Measurements from ENCODE around the gene DAB2.
"Not testable (repeated sequence)": the region's sequence is repeated elsewhere in the genome, so short reads cannot be mapped to it uniquely, and the experiment has no call there.

DAB2 gene

GRCh38 chr5:39360471-39361111 is 64.2 kb downstream of the DAB2 start:
- DNase-seq: no peak
- H3K9me3 Mint-ChIP-seq: peaks cover 0 to 2% of the 10 kb centered on the region in 2 donors
- no peak overlapping the region for H3K27ac Mint-ChIP-seq
- no peaks in the 10 kb centered on the region for H3K36me3 Mint-ChIP-seq (ENCODE audit: insufficient read depth)
- H3K4me1 Mint-ChIP-seq (ENCODE audit: low read depth in 2 of 2): peaks cover 0 to 6% of the 10 kb centered on the region in 2 donors
- ATAC-seq (replicated peaks): no peak
- H3K27me3 Mint-ChIP-seq: peaks cover 0 to 8% of the 10 kb centered on the region in 2 donors
- H3K4me3 Mint-ChIP-seq: no peak overlapping the region

GRCh38 chr5:39356263-39356662 is 68.5 kb downstream of the DAB2 start:
- Mint-ChIP-seq H3K27ac (no peak overlapping the region), H3K27me3 (no peaks in the 10 kb centered on the region), H3K36me3 (ENCODE audit: insufficient read depth) (no peaks in the 10 kb centered on the region), H3K9me3 (peaks cover 9% of the 10 kb centered on the region in 2 donors), H3K4me1 (ENCODE audit: low read depth in 2 of 2) (peaks cover 0 to 6% of the 10 kb centered on the region in 2 donors), H3K4me3 (no peak overlapping the region)
- ATAC-seq (replicated peaks) (no peak), DNase-seq (no peak)

GRCh38 chr5:39355324-39355723 is 69.5 kb downstream of the DAB2 start:
- Mint-ChIP-seq H3K27ac (no peak overlapping the region), H3K4me3 (no peak overlapping the region), H3K9me3 (peaks cover 9 to 10% of the 10 kb centered on the region in 2 donors), H3K36me3 (ENCODE audit: insufficient read depth) (no peaks in the 10 kb centered on the region), H3K4me1 (ENCODE audit: low read depth in 2 of 2) (peaks cover 0 to 1% of the 10 kb centered on the region in 2 donors), H3K27me3 (no peaks in the 10 kb centered on the region)
- DNase-seq: no peak
- no peak for ATAC-seq (replicated peaks)

- ATAC-seq (replicated peaks) (no peak), DNase-seq (no peak)
- H3K9me3 Mint-ChIP-seq: peaks cover 6 to 10% of the 10 kb centered on the region in 2 donors
- no peaks in the 10 kb centered on the region for H3K36me3 Mint-ChIP-seq (ENCODE audit: insufficient read depth)
- no peak overlapping the region for H3K4me3 Mint-ChIP-seq
- no peaks in the 10 kb centered on the region for H3K4me1 Mint-ChIP-seq (ENCODE audit: low read depth in 2 of 2)
- H3K27me3 Mint-ChIP-seq: no peaks in the 10 kb centered on the region
- no peak overlapping the region for H3K27ac Mint-ChIP-seq
Observed at GRCh38 chr5:39353717-39354399, 70.9 kb downstream of the DAB2 start.

- ATAC-seq (replicated peaks): no peak
Observed at GRCh38 chr5:39352951-39353350, 71.8 kb downstream of the DAB2 start.

GRCh38 chr5:39352170-39352569 is 72.6 kb downstream of the DAB2 start:
- Mint-ChIP-seq H3K4me3 (no peak overlapping the region), H3K9me3 (peaks cover 6 to 10% of the 10 kb centered on the region in 2 donors), H3K36me3 (ENCODE audit: insufficient read depth) (no peaks in the 10 kb centered on the region), H3K27ac (no peak overlapping the region), H3K4me1 (ENCODE audit: low read depth in 2 of 2) (no peaks in the 10 kb centered on the region), H3K27me3 (no peaks in the 10 kb centered on the region)
- ATAC-seq (replicated peaks) (no peak), DNase-seq (no peak)

More at GRCh38 chr5:39352951-39353350, 71.8 kb downstream of the DAB2 start:
- Mint-ChIP-seq H3K4me1 (ENCODE audit: low read depth in 2 of 2) (no peaks in the 10 kb centered on the region), H3K36me3 (ENCODE audit: insufficient read depth) (no peaks in the 10 kb centered on the region), H3K9me3 (peaks cover 6 to 10% of the 10 kb centered on the region in 2 donors), H3K27ac (no peak overlapping the region), H3K27me3 (no peaks in the 10 kb centered on the region), H3K4me3 (no peak overlapping the region)
- no peak for DNase-seq

GRCh38 chr5:39349484-39349883 is 75.3 kb downstream of the DAB2 start:
- H3K9me3 Mint-ChIP-seq: peaks cover 6 to 10% of the 10 kb centered on the region in 2 donors
- no peaks in the 10 kb centered on the region for H3K36me3 Mint-ChIP-seq (ENCODE audit: insufficient read depth)

GRCh38 chr5:39342460-39342859 is 82.3 kb downstream of the DAB2 start:
- Mint-ChIP-seq H3K27ac (no peak overlapping the region), H3K4me1 (ENCODE audit: low read depth in 2 of 2) (no peaks in the 10 kb centered on the region), H3K9me3 (no peaks in the 10 kb centered on the region), H3K4me3 (no peak overlapping the region), H3K36me3 (ENCODE audit: insufficient read depth) (no peaks in the 10 kb centered on the region), H3K27me3 (peaks cover 38 to 51% of the 10 kb centered on the region in 2 donors)
- no peak for DNase-seq
- no peak for ATAC-seq (replicated peaks)

More at GRCh38 chr5:39349484-39349883, 75.3 kb downstream of the DAB2 start:
- no peak overlapping the region for H3K27ac Mint-ChIP-seq
- no peaks in the 10 kb centered on the region for H3K4me1 Mint-ChIP-seq (ENCODE audit: low read depth in 2 of 2)
- H3K27me3 Mint-ChIP-seq: peaks cover 14 to 17% of the 10 kb centered on the region in 2 donors
- H3K4me3 Mint-ChIP-seq: no peak overlapping the region
- no peak for ATAC-seq (replicated peaks)
- no peak for DNase-seq

GRCh38 chr5:39341896-39342295 is 82.9 kb downstream of the DAB2 start:
- Mint-ChIP-seq H3K9me3 (no peaks in the 10 kb centered on the region), H3K4me1 (ENCODE audit: low read depth in 2 of 2) (no peaks in the 10 kb centered on the region), H3K4me3 (no peak overlapping the region), H3K36me3 (ENCODE audit: insufficient read depth) (no peaks in the 10 kb centered on the region), H3K27me3 (peaks cover 38 to 51% of the 10 kb centered on the region in 2 donors), H3K27ac (no peak overlapping the region)
- DNase-seq (no peak), ATAC-seq (replicated peaks) (no peak)

- ATAC-seq (replicated peaks): no peak
Observed at GRCh38 chr5:39340506-39340905, 84.3 kb downstream of the DAB2 start.

GRCh38 chr5:39337252-39337915 is 87.4 kb downstream of the DAB2 start:
- no peak for DNase-seq
- no peaks in the 10 kb centered on the region for H3K9me3 Mint-ChIP-seq
- H3K4me1 Mint-ChIP-seq (ENCODE audit: low read depth in 2 of 2): no peaks in the 10 kb centered on the region
- no peak overlapping the region for H3K4me3 Mint-ChIP-seq
- ATAC-seq (replicated peaks): no peak
- H3K27me3 Mint-ChIP-seq: peaks cover 13 to 22% of the 10 kb centered on the region in 2 donors
- H3K36me3 Mint-ChIP-seq (ENCODE audit: insufficient read depth): no peaks in the 10 kb centered on the region
- no peak overlapping the region for H3K27ac Mint-ChIP-seq

More at GRCh38 chr5:39340506-39340905, 84.3 kb downstream of the DAB2 start:
- Mint-ChIP-seq H3K27me3 (peaks cover 35 to 45% of the 10 kb centered on the region in 2 donors), H3K4me3 (no peak overlapping the region), H3K4me1 (ENCODE audit: low read depth in 2 of 2) (no peaks in the 10 kb centered on the region), H3K9me3 (no peaks in the 10 kb centered on the region), H3K36me3 (ENCODE audit: insufficient read depth) (no peaks in the 10 kb centered on the region), H3K27ac (no peak overlapping the region)
- no peak for DNase-seq

GRCh38 chr5:39334296-39334695 is 90.5 kb downstream of the DAB2 start:
- not testable (repeated sequence) for H3K27ac Mint-ChIP-seq; H3K9me3 Mint-ChIP-seq; H3K36me3 Mint-ChIP-seq (ENCODE audit: insufficient read depth); DNase-seq; ATAC-seq (replicated peaks); H3K4me1 Mint-ChIP-seq (ENCODE audit: low read depth in 2 of 2); H3K4me3 Mint-ChIP-seq; H3K27me3 Mint-ChIP-seq

- Mint-ChIP-seq H3K27me3 (peaks cover 0 to 6% of the 10 kb centered on the region in 2 donors), H3K9me3 (no peaks in the 10 kb centered on the region), H3K36me3 (ENCODE audit: insufficient read depth) (no peaks in the 10 kb centered on the region), H3K27ac (no peak overlapping the region), H3K4me3 (no peak overlapping the region), H3K4me1 (ENCODE audit: low read depth in 2 of 2) (no peaks in the 10 kb centered on the region)
- no peak for ATAC-seq (replicated peaks)
- DNase-seq: no peak
Observed at GRCh38 chr5:39333104-39333503, 91.7 kb downstream of the DAB2 start.
